GM12875 (cell line): ENCODE measurements around the gene DIO3.

Experiments used
- H3K4me3 ChIP-seq: one replicate; pipeline ENCODE4 v1.5.1; 2011; ENCODE audit warnings: low read depth, low read length, control low read depth
- CTCF ChIP-seq: IDR thresholded peaks from 2 replicates; pipeline ENCODE4 v1.5.1; 2011; ENCODE audit warnings: low read depth, mild to moderate bottlenecking, control low read depth, inconsistent platforms, low read length, moderate library complexity, borderline replicate concordance; ENCODE audit not compliant: insufficient read depth

Gene DIO3

GRCh38 chr14:101534198-101534597 lies 27.1 kb upstream of the DIO3 start:
- TF ChIP-seq CTCF: no peak
- no peak overlapping the region for H3K4me3 ChIP-seq

GRCh38 chr14:101535232-101535631 lies 26.1 kb upstream of the DIO3 start:
- H3K4me3 ChIP-seq: no peak overlapping the region
- TF ChIP-seq CTCF: no peak

- no peak for TF ChIP-seq CTCF
- no peak overlapping the region for H3K4me3 ChIP-seq
Observed at GRCh38 chr14:101535701-101536207, 25.5 kb upstream of the DIO3 start.

GRCh38 chr14:101537286-101537685 lies 24.0 kb upstream of the DIO3 start:
- H3K4me3 ChIP-seq: no peak overlapping the region
- TF ChIP-seq CTCF: no peak

- no peak for TF ChIP-seq CTCF
- H3K4me3 ChIP-seq: no peak overlapping the region
Observed at GRCh38 chr14:101538878-101539277, 22.4 kb upstream of the DIO3 start.

- TF ChIP-seq CTCF: no peak
- H3K4me3 ChIP-seq: no peak overlapping the region
Observed at GRCh38 chr14:101539880-101540279, 21.4 kb upstream of the DIO3 start.

GRCh38 chr14:101540481-101541462 lies 20.5 kb upstream of the DIO3 start:
- no peak overlapping the region for H3K4me3 ChIP-seq
- no peak for TF ChIP-seq CTCF
